Liver (tissue), 9 donors: Measurements from ENCODE around the gene IL1R2. TPM values are rescaled to one million over a fixed set of nuclear protein-coding genes. Genes with fewer than 3 reads are reported as not detected.
A peak's percentile ranks its signal among the peaks of the same experiment; 100 is the strongest.

Experiments used
- DNase-seq: peaks from one replicate; pipeline ENCODE4 v3.0.0-alpha.2; 2017; ENCODE audit warnings: low spot score
- H3K27ac ChIP-seq, 2 donors: one replicate each; pipeline ENCODE4 v1.7.0; 2013; ENCODE audit warnings: inconsistent platforms in 2 of 2, low read length in 2 of 2, control low read depth in 1 of 2, low read depth in 1 of 2, mild to moderate bottlenecking in 1 of 2
- H3K27me3 ChIP-seq, 4 donors: one replicate each; pipeline versions ENCODE4 v1.6.1 to v1.7.0; 2013; ENCODE audit warnings: low read length in 3 of 4, inconsistent platforms in 1 of 4, mild to moderate bottlenecking in 1 of 4, moderate library complexity in 1 of 4; ENCODE audit not compliant: control insufficient read depth in 4 of 4, insufficient read depth in 4 of 4
- H3K36me3 ChIP-seq, 4 donors: one replicate each; pipeline versions ENCODE4 v1.6.1 to v1.7.0; 2013; ENCODE audit warnings: low read length in 3 of 4, mild to moderate bottlenecking in 3 of 4, low read depth in 1 of 4, moderate library complexity in 1 of 4; ENCODE audit not compliant: control insufficient read depth in 4 of 4, insufficient read depth in 3 of 4
- H3K4me1 ChIP-seq, 4 donors: one replicate each; pipeline versions ENCODE4 v1.6.1 to v1.7.0; 2013; ENCODE audit warnings: low read length in 3 of 4, mild to moderate bottlenecking in 3 of 4, moderate library complexity in 1 of 4; ENCODE audit not compliant: control insufficient read depth in 4 of 4, insufficient read depth in 4 of 4
- H3K4me3 ChIP-seq, 3 donors: one replicate each; pipeline versions ENCODE4 v1.6.1 to v1.7.0; 2013; ENCODE audit warnings: low read length in 3 of 3, control low read depth in 1 of 3, low read depth in 1 of 3, mild to moderate bottlenecking in 1 of 3
- H3K9ac ChIP-seq, 2 donors: one replicate each; pipeline ENCODE4 v1.7.0; 2013; ENCODE audit warnings: low read length in 2 of 2, mild to moderate bottlenecking in 2 of 2, moderate library complexity in 2 of 2, control low read depth in 1 of 2, low read depth in 1 of 2
- H3K9me3 ChIP-seq, 4 donors: one replicate each; pipeline versions ENCODE4 v1.6.1 to v1.7.0; 2013; ENCODE audit warnings: low read length in 3 of 4; ENCODE audit not compliant: control insufficient read depth in 4 of 4
- ATF3 ChIP-seq: IDR thresholded peaks from 2 replicates; pipeline ENCODE4 v1.6.1; 2016; ENCODE audit warnings: antibody characterized with exemption
- EGR1 ChIP-seq, 2 donors: IDR thresholded peaks; 2 replicates each; pipeline ENCODE4 v1.6.1; 2016 to 2018; ENCODE audit warnings: antibody characterized with exemption in 2 of 2, low read depth in 2 of 2
- FOXA1 ChIP-seq: IDR thresholded peaks from 2 replicates; pipeline ENCODE4 v1.6.1; 2016; ENCODE audit warnings: antibody characterized with exemption
- FOXA2 ChIP-seq: IDR thresholded peaks from 2 replicates; pipeline ENCODE4 v1.6.1; 2016; ENCODE audit warnings: antibody characterized with exemption
- GABPA ChIP-seq, 2 donors: IDR thresholded peaks in 1 of 2; conservative IDR thresholded peaks in 1 of 2; 2 replicates each; pipeline ENCODE4 v1.6.1; 2016; ENCODE audit warnings: antibody characterized with exemption in 2 of 2, mild to moderate bottlenecking in 1 of 2, moderate library complexity in 1 of 2
- HNF4A ChIP-seq, 2 donors: conservative IDR thresholded peaks; 2 replicates each; pipeline ENCODE4 v1.6.1; 2016; ENCODE audit warnings: antibody characterized with exemption in 2 of 2, mild to moderate bottlenecking in 2 of 2
- HNF4G ChIP-seq: IDR thresholded peaks from 2 replicates; pipeline ENCODE4 v1.6.1; 2016; ENCODE audit warnings: antibody characterized with exemption
- JUND ChIP-seq, 2 donors: IDR thresholded peaks; 2 replicates each; pipeline ENCODE4 v1.6.1; 2016; ENCODE audit warnings: antibody characterized with exemption in 2 of 2
- MAX ChIP-seq: IDR thresholded peaks from 2 replicates; pipeline ENCODE4 v1.6.1; 2016; ENCODE audit warnings: antibody characterized with exemption
- NR2F2 ChIP-seq: IDR thresholded peaks from 2 replicates; pipeline ENCODE4 v1.6.1; 2016; ENCODE audit warnings: antibody characterized with exemption
- RAD21 ChIP-seq, 2 donors: IDR thresholded peaks; 2 replicates each; pipeline ENCODE4 v1.6.1; 2016; ENCODE audit warnings: antibody characterized with exemption in 2 of 2, mild to moderate bottlenecking in 2 of 2
- SP1 ChIP-seq: IDR thresholded peaks from 2 replicates; pipeline ENCODE4 v1.6.1; 2018; ENCODE audit warnings: antibody characterized with exemption, mild to moderate bottlenecking
- TAF1 ChIP-seq: conservative IDR thresholded peaks from 2 replicates; pipeline ENCODE4 v1.6.1; 2016; ENCODE audit warnings: antibody characterized with exemption, mild to moderate bottlenecking
- YY1 ChIP-seq: IDR thresholded peaks from 2 replicates; pipeline ENCODE4 v1.6.1; 2016; ENCODE audit warnings: antibody characterized with exemption, mild to moderate bottlenecking
- whole genome bisulfite sequencing: extraction: QIAGEN DNeasy Blood & Tissue Kit; methylation state at CpG from one replicate; pipeline ENCODE4 v1.1.7; 2013; 5-methylcytosine and 5-hydroxymethylcytosine counted together
- polyA plus RNA-seq, 2 donors: library from polyadenylated mRNA; stranded (reverse) in 1 of 2; unstranded in 1 of 2; fragments of 200-250 nt in 1 of 2; fragments of >200 nt in 1 of 2; fragmentation: Nextera tagmentation in 1 of 2; extraction: Ambion mirVana in 1 of 2; gene quantifications; one replicate each; pipeline versions ENCODE4 v1.2.1 to v1.2.3, GENCODE V29; 2013 to 2015
- total RNA-seq, 2 donors: library from RNA; depleted of rRNA; stranded (reverse); fragments of >200 nt; gene quantifications; one replicate each; pipeline ENCODE4 v1.2.3, GENCODE V29; 2014
- TF ChIP-seq, protein P1 (sequence below): IDR thresholded peaks from 2 replicates; pipeline ENCODE4 v1.6.1; 2016; ENCODE audit warnings: antibody characterized with exemption, mild to moderate bottlenecking
- TF ChIP-seq, protein P2 (sequence below): fragments of 150-350 bp; IDR thresholded peaks from 2 replicates; pipeline ENCODE4 v1.5.1; 2017; ENCODE audit warnings: improper control_type of control experiment, low read depth, low read length; ENCODE audit not compliant: missing input control
- donor health status: healthy.
- donor health status: healthy.
- donor health status: healthy.
- donor health status: healthy.
- donor health status: healthy.

IL1R2 gene
- total and polyA plus RNA-seq, 4 donors: 3.7 to 28.2 (median 7.3) TPM

GRCh38 chr2:101962309-101962708 is 29.5 kb upstream of the IL1R2 start:
- no peaks in the 10 kb centered on the region for H3K9me3 ChIP-seq
- H3K36me3 ChIP-seq: no peaks in the 10 kb centered on the region
- peak; percentile 41 for DNase-seq
- H3K4me1 ChIP-seq: peaks cover 2 to 33% (median 6%) of the 10 kb centered on the region in 4 donors
- H3K9ac ChIP-seq: peak overlapping the region; percentile 96 to 99
- no peaks in the 10 kb centered on the region for H3K27me3 ChIP-seq
- WGBS: 35% methylated on average over 11 of the region's 11 CpGs
- peak overlapping the region; percentile 99 to 100 for H3K27ac ChIP-seq
- H3K4me3 ChIP-seq: peak overlapping the region; percentile 60 to 88 (median 70)
- no peak for TF ChIP-seq HNF4G
- peak; percentile 14 for TF ChIP-seq MAX

DNA sequence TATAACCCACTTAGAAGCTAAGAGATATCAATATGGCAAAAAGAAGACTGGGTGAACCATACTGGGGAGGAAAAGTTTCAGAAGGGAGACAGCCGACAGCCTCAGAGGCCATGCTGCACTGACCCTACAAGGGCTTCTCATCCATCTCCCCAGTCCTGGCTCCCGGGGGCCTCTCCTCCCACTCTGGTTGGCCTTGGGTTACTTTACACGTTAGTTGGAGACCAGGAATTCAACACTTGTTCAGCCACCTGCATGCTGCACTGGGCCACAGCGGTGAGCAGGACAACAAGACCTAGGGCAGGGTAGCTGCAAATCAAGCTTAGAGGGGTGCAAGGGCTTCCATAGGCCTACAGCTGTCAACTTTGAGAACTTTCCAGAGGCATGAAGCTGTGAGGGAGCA is 28.6 kb upstream of the IL1R2 start:
- 78% methylated on average over 4 of the region's 4 CpGs for WGBS
- Histone ChIP-seq H3K9ac (peak overlapping the region in 1 of 2 donors; percentile 31), H3K4me3 (peak overlapping the region in 1 of 3 donors; percentile 7), H3K9me3 (no peaks in the 10 kb centered on the region), H3K27ac (peak overlapping the region; percentile 99 to 100), H3K27me3 (no peaks in the 10 kb centered on the region), H3K36me3 (no peaks in the 10 kb centered on the region), H3K4me1 (peaks cover 3 to 39% (median 13%) of the 10 kb centered on the region in 4 donors)
- DNase-seq: no peak
- no peak for TF ChIP-seq NR2F2
- no peak for TF ChIP-seq JUND (IDR thresholded peaks at IDR 0.05)
- TF ChIP-seq GABPA (IDR thresholded peaks at IDR 0.05 in 1 of 2, conservative IDR thresholded peaks at IDR 0.05 in 1 of 2): no peak

- Histone ChIP-seq H3K27ac (peak overlapping the region in 1 of 2 donors; percentile 21), H3K27me3 (no peaks in the 10 kb centered on the region), H3K36me3 (peaks cover 0 to 6% (median 1%) of the 10 kb centered on the region in 4 donors), H3K9ac (no peak overlapping the region), H3K4me1 (peaks cover 3 to 18% (median 11%) of the 10 kb centered on the region in 4 donors), H3K9me3 (no peaks in the 10 kb centered on the region), H3K4me3 (no peak overlapping the region)
- peak in 1 of 2 donors; percentile 30 for TF ChIP-seq RAD21 (IDR thresholded peaks at IDR 0.05)
- TF ChIP-seq JUND (IDR thresholded peaks at IDR 0.05): no peak
- DNase-seq: no peak
- 72% methylated on average over 7 of the region's 7 CpGs for WGBS
These were observed 23.8 kb upstream of the IL1R2 start for GRCh38 chr2:101967826-101968513.

DNA sequence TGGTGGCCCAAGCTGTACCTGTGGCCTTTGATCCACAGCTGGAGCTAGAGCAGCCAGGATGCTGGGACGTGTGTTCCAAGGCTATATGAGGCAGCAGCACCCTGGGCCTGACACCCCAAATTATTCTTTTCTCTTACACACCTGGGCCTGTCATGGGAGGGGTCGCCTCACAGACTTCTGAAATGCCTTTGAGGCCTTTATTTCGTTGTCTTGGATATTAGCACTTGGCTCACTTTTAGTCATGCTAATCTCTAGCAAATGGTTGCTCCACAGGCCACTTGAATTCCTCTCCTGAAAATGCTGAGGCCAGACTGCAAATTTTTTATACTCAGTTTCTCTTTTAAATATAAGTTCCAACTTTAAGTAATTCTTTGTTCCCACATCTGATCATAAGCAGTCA is 22.0 kb upstream of the IL1R2 start:
- H3K36me3 ChIP-seq: peaks cover 0 to 9% (median 3%) of the 10 kb centered on the region in 4 donors
- TF ChIP-seq EGR1 (IDR thresholded peaks at IDR 0.05; ENCODE audit: low read depth in 2 of 2) (no peak), RAD21 (IDR thresholded peaks at IDR 0.05) (no peak), FOXA2 (no peak), SP1 (no peak), NR2F2 (no peak), JUND (IDR thresholded peaks at IDR 0.05) (no peak), GABPA (IDR thresholded peaks at IDR 0.05 in 1 of 2, conservative IDR thresholded peaks at IDR 0.05 in 1 of 2) (no peak), YY1 (no peak), FOXA1 (no peak), HNF4A (conservative IDR thresholded peaks at IDR 0.05) (no peak), TAF1 (no peak), ATF3 (no peak), HNF4G (no peak), MAX (no peak)
- TF ChIP-seq, protein P1, sequence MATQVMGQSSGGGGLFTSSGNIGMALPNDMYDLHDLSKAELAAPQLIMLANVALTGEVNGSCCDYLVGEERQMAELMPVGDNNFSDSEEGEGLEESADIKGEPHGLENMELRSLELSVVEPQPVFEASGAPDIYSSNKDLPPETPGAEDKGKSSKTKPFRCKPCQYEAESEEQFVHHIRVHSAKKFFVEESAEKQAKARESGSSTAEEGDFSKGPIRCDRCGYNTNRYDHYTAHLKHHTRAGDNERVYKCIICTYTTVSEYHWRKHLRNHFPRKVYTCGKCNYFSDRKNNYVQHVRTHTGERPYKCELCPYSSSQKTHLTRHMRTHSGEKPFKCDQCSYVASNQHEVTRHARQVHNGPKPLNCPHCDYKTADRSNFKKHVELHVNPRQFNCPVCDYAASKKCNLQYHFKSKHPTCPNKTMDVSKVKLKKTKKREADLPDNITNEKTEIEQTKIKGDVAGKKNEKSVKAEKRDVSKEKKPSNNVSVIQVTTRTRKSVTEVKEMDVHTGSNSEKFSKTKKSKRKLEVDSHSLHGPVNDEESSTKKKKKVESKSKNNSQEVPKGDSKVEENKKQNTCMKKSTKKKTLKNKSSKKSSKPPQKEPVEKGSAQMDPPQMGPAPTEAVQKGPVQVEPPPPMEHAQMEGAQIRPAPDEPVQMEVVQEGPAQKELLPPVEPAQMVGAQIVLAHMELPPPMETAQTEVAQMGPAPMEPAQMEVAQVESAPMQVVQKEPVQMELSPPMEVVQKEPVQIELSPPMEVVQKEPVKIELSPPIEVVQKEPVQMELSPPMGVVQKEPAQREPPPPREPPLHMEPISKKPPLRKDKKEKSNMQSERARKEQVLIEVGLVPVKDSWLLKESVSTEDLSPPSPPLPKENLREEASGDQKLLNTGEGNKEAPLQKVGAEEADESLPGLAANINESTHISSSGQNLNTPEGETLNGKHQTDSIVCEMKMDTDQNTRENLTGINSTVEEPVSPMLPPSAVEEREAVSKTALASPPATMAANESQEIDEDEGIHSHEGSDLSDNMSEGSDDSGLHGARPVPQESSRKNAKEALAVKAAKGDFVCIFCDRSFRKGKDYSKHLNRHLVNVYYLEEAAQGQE: no peak
- TF ChIP-seq, protein P2, sequence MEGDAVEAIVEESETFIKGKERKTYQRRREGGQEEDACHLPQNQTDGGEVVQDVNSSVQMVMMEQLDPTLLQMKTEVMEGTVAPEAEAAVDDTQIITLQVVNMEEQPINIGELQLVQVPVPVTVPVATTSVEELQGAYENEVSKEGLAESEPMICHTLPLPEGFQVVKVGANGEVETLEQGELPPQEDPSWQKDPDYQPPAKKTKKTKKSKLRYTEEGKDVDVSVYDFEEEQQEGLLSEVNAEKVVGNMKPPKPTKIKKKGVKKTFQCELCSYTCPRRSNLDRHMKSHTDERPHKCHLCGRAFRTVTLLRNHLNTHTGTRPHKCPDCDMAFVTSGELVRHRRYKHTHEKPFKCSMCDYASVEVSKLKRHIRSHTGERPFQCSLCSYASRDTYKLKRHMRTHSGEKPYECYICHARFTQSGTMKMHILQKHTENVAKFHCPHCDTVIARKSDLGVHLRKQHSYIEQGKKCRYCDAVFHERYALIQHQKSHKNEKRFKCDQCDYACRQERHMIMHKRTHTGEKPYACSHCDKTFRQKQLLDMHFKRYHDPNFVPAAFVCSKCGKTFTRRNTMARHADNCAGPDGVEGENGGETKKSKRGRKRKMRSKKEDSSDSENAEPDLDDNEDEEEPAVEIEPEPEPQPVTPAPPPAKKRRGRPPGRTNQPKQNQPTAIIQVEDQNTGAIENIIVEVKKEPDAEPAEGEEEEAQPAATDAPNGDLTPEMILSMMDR: no peak
- H3K9me3 ChIP-seq: no peaks in the 10 kb centered on the region
- H3K4me3 ChIP-seq: no peak overlapping the region
- WGBS: 90% methylated on average over 3 of the region's 3 CpGs
- no peak overlapping the region for H3K9ac ChIP-seq
- H3K27ac ChIP-seq: no peak overlapping the region
- H3K4me1 ChIP-seq: peaks cover 3 to 14% (median 11%) of the 10 kb centered on the region in 4 donors
- DNase-seq: no peak
- H3K27me3 ChIP-seq: no peaks in the 10 kb centered on the region
